Breast epithelium (tissue), 4 donors: ENCODE data around the gene LENG1. TPM values are rescaled to one million over a fixed set of nuclear protein-coding genes. Genes with fewer than 3 reads are reported as not detected.

Source experiments
- DNase-seq, 2 donors: peaks; one replicate each; pipeline ENCODE4 v3.0.0-alpha.2; 2019; ENCODE audit warnings: low spot score in 2 of 2
- H3K27ac ChIP-seq, 2 donors: fragments of 200-600 bp; sonication (generic) in 1 of 2; one replicate each; pipeline ENCODE4 v1.5.1; 2016 to 2019; ENCODE audit warnings: mild to moderate bottlenecking in 1 of 2
- H3K27me3 ChIP-seq, 2 donors: fragments of 200-600 bp; sonication (generic) in 1 of 2; one replicate each; pipeline versions ENCODE4 v1.5.1 to v1.6.0; 2017 to 2019; ENCODE audit warnings: control low read depth in 1 of 2, mild to moderate bottlenecking in 1 of 2
- H3K36me3 ChIP-seq: fragments of 200-600 bp; one replicate; pipeline ENCODE4 v1.5.1; 2019
- H3K4me1 ChIP-seq, 2 donors: fragments of 200-600 bp; sonication (generic); one replicate each; pipeline ENCODE4 v1.5.1; 2016 to 2019; ENCODE audit warnings: control low read depth in 1 of 2
- H3K4me3 ChIP-seq, 3 donors: fragments of 200-600 bp; sonication (generic); 1 replicate in 2 of 3; 2 replicates in 1 of 3; pipeline ENCODE4 v1.5.1; 2016 to 2019; ENCODE audit warnings: mild to moderate bottlenecking in 3 of 3, moderate library complexity in 2 of 3
- H3K9me3 ChIP-seq, 2 donors: fragments of 200-600 bp; sonication (generic) in 1 of 2; one replicate each; pipeline ENCODE4 v1.5.1; 2016 to 2019; ENCODE audit warnings: control low read depth in 1 of 2
- CTCF ChIP-seq, 3 donors: fragments of 450-650 bp; IDR thresholded peaks; one replicate each; pipeline ENCODE4 v1.5.1; 2016 to 2017; ENCODE audit warnings: antibody characterized with exemption in 3 of 3, mild to moderate bottlenecking in 3 of 3, moderate library complexity in 3 of 3
- POLR2A ChIP-seq: fragments of 450-650 bp; IDR thresholded peaks from one replicate; pipeline ENCODE4 v1.6.1; 2016; ENCODE audit warnings: antibody characterized with exemption, mild to moderate bottlenecking, moderate library complexity
- POLR2AphosphoS5 ChIP-seq, 3 donors: sonication (generic); formaldehyde crosslinking; IDR thresholded peaks; one replicate each; pipeline ENCODE4 v1.6.1; 2017; ENCODE audit warnings: antibody characterized with exemption in 3 of 3
- intact Hi-C: fragments of 100-400 bp; cut with DNase I; formaldehyde crosslinking; loops from one replicate; pipeline ENCODE4 v1.15.1; 2023; ENCODE audit warnings: low total_unique reads
- total RNA-seq, 3 donors: library from RNA; depleted of rRNA; stranded (reverse); fragments of >200 nt; gene quantifications; one replicate each; pipeline ENCODE4 v1.1.0, GENCODE V29; 2016

The LENG1 gene
- total RNA-seq, 3 donors from 2014 or later, result 6.4 to 8.5 (median 8.0) TPM

DNA sequence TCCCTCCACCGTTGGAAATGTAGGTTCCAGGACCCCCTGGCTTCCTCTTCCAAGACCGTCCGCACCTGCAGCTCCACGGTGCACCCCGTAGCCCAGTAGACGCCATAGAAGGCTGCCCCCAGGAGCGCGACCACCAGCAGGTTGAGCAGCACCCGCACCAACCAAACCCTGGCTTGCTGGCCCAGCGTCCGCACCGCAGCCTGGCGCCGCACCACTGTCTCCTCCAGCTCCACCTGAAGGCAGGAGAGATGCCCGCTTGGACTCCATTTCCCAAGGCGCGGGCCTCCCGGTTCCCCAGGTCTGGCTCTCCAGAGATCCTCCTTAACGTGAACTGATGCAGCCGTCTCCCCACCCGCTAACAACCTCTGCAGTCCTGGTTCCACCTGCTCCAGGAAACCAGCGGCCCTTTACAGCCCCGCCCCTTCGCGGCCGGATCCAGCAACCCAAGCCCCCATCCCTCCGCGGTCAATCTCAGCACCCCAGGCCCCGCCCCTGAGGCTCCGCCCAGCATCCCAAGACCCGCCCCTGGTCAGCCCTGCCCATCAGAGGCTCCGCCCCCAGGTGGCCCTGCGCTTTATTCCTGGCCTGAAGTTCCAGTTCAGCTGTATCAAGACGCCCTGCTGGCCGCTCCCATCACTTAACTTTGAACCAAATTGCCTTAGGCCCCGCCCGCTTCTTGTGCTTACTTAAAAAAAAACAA, 5.0 kb upstream of the LENG1 start:
- Histone ChIP-seq H3K36me3 (no peaks in the 10 kb centered on the region), H3K27me3 (no peaks in the 10 kb centered on the region), H3K4me1 (peaks cover 0 to 7% of the 10 kb centered on the region in 2 donors), H3K9me3 (no peaks in the 10 kb centered on the region), H3K4me3 (peak overlapping the region in 1 of 3 donors; percentile 37), H3K27ac (no peak overlapping the region)
- intact Hi-C loops, result no loop called here
- TF ChIP-seq POLR2AphosphoS5 (IDR thresholded peaks at IDR 0.05) (no peak), CTCF (IDR thresholded peaks at IDR 0.05) (no peak), POLR2A (no peak)
- DNase-seq, result no peak

- intact Hi-C loops, result no loop called here
- Histone ChIP-seq H3K4me3 (peak overlapping the region; percentile 32 to 54 (median 52)), H3K4me1 (peaks cover 0 to 7% of the 10 kb centered on the region in 2 donors), H3K27ac (peak overlapping the region; percentile 40 to 55), H3K9me3 (no peaks in the 10 kb centered on the region), H3K27me3 (no peaks in the 10 kb centered on the region), H3K36me3 (no peaks in the 10 kb centered on the region)
- TF ChIP-seq POLR2AphosphoS5 (IDR thresholded peaks at IDR 0.05) (no peak), CTCF (IDR thresholded peaks at IDR 0.05) (no peak), POLR2A (no peak)
- no peak for DNase-seq
These were observed 3.4 kb upstream of the LENG1 start for GRCh38 chr19:54162884-54163283.

DNA sequence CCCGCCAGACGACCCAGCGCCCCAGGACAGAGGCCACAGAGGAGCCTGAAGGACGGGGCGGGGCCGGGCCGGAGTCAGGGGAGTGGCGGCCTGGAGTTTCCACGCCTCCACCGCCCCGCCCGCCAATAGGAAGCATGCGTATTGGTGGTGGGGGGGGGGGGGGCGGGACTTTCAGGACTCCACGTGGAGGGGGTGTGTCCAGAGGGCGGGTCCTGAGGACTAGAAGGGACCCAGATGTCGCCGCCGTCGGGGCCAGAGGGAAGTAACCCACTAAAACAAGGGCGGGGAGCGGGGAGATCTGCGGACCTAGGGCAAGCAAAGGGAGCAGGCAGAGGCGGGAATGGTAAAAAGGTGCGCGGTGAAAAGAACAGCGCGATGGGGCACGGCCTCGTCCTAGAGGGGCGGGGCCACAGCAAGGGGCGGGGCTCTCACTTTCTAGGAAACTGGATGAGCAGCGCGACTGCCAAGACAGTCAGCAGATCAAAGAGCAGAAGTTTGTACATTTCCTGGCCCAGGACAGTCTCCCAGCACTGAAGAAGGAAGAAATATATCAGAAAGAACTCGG, 2.8 kb upstream of the LENG1 start:
- no peaks in the 10 kb centered on the region for H3K9me3 ChIP-seq
- TF ChIP-seq POLR2AphosphoS5 (IDR thresholded peaks at IDR 0.05) (peak in 1 of 3 donors; percentile 39), CTCF (IDR thresholded peaks at IDR 0.05) (no peak), POLR2A (no peak)
- H3K4me1 ChIP-seq, result peaks cover 0 to 7% of the 10 kb centered on the region in 2 donors
- peak overlapping the region; percentile 40 to 55 for H3K27ac ChIP-seq
- H3K36me3 ChIP-seq, result no peaks in the 10 kb centered on the region
- no peaks in the 10 kb centered on the region for H3K27me3 ChIP-seq
- peak; percentile 84 to 87 for DNase-seq
- intact Hi-C loops, result no loop called here
- H3K4me3 ChIP-seq, result peak overlapping the region; percentile 32 to 54 (median 52)

- DNase-seq, result no peak
- H3K4me1 ChIP-seq, result peaks cover 0 to 7% of the 10 kb centered on the region in 2 donors
- H3K27me3 ChIP-seq, result no peaks in the 10 kb centered on the region
- no peaks in the 10 kb centered on the region for H3K36me3 ChIP-seq
- intact Hi-C loops, result no loop called here
- no peak for TF ChIP-seq POLR2AphosphoS5 (IDR thresholded peaks at IDR 0.05)
- TF ChIP-seq CTCF (IDR thresholded peaks at IDR 0.05), result no peak
- no peak for TF ChIP-seq POLR2A
- H3K27ac ChIP-seq, result peak overlapping the region; percentile 92
- H3K4me3 ChIP-seq, result peak overlapping the region; percentile 65 to 78 (median 69)
- H3K9me3 ChIP-seq, result no peaks in the 10 kb centered on the region
These were observed 1.3 kb upstream of the LENG1 start for GRCh38 chr19:54160854-54161253.

GRCh38 chr19:54160182-54160811, 776 bp upstream of the LENG1 start:
- TF ChIP-seq CTCF (IDR thresholded peaks at IDR 0.05) (no peak), POLR2AphosphoS5 (IDR thresholded peaks at IDR 0.05) (no peak), POLR2A (no peak)
- H3K4me1 ChIP-seq, result peaks cover 0 to 7% of the 10 kb centered on the region in 2 donors
- no peaks in the 10 kb centered on the region for H3K27me3 ChIP-seq

More at GRCh38 chr19:54160182-54160811, 776 bp upstream of the LENG1 start:
- Histone ChIP-seq H3K4me3 (peak overlapping the region; percentile 65 to 78 (median 69)), H3K27ac (peak overlapping the region; percentile 92), H3K9me3 (no peaks in the 10 kb centered on the region), H3K36me3 (no peaks in the 10 kb centered on the region)
- no peak for DNase-seq
- intact Hi-C loops, result no loop called here
